HL-60/S4 treated with phorbol 12-myristate 13-acetate at 8.2 ng/mL for 4 days and 3 days (cell line): ENCODE results near the gene NSMF.
"Not testable (repeated sequence)": the region's sequence is repeated elsewhere in the genome, so short reads cannot be mapped to it uniquely, and the experiment has no call there.

Experiments
- in situ Hi-C: fragments of 300-500 bp; cut with MboI; formaldehyde crosslinking; loops from 2 replicates; pipeline ENCODE4 v1.15.0; 2022; ENCODE audit warnings: low sequenced_read_pairs

NSMF gene

DNA sequence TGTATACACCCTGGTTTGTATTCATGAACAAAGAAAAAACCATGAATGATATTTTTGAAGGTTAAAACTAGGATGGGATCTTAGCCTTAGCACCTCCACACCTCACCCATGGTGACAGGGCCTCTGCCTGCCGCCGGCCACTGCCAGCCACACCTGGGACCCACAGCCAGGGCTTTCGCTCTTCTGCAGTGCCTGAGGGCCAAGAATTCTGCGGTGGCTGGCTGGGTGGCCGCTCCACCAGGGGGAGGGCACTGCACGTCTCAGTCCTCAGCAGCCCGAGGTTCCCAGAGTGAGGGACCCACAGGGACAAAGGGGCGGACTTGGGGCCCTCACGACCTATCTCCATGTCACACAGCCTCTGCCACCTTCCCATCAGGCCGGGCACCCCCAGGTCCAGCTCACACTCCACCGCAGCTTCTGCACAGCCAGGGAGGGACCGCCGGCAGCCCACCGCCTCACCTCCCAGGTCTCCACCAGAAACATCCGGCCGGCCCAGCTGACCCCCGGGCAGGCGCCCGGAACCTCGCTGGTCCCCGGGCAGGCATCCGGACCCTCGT is 43.0 kb downstream of the NSMF start:
- in situ Hi-C loops: no loop called here

DNA sequence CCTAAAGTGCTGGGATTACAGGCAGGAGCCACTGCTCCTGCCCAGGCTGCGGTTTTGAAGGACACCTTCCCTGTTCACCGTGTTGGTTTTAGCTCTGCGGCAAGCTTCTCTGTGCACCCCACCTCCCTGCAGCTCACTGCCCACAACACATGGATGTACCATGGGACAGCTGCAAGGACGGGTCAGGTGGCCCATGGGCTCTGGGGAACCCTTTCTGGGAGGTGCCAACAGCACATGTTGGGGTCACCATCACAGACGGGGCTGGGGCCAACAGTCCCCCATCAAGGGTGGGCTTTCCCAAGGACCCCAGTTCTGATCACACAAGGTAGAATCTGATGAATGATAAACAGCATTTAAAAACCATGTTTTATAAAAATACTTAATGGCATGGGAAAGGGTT is 43.7 kb downstream of the NSMF start:
- in situ Hi-C loops: no loop called here

DNA sequence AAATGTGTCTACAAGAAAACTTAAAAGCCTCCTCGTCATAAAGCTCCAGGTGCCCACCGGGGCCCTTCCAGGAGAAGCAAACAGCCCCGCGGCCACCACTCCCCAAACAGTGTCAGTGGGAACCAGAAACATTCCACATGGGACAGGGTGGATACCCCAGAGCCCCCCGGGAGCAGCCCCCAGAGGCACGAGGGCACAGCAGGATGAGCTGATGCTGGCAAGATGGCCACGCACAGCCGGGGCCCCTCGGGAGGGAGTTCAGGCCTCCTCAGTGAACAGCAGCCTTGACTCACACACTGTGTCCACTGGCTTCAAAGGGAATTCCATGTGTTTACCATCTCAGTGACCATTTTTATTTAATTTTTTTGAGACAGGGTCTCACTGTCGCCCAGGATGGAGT is 46.7 kb downstream of the NSMF start:
- in situ Hi-C loops: no loop called here

DNA sequence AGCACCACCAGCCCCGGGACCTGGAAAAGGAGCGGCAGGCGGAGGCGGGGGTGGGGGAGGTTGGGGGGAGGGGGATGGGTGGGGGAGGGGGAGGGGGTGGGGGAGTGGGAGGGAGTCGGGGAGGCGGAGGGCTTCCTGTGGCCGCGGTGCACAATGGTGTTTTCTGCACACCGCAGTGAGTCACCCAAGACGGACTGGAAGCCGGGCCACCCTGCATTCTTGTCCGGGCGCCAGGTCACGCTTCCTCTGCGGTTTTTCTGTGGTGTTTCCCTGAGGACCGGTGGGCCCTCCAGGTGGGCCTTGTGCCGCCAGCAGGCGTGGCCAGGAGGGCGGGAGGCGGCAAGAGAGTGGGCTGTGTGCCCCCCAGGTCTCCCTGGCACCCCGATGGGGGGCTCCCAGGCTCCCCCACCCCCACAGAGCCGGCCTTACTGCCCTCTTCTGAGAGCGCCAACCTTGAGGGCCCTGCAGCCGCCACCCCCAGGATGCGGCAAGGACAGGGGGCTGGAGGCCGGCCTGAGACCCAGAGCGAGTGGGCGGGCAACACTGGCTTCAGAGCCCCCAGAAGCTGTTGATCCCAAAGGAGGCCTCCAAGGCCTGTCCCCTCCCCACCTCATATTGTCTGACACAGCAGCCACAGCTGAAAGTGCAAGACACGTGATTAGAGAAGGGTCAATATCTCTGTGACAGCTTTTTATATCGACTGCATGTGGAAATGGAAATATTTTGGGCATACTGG is 47.3 kb downstream of the NSMF start:
- in situ Hi-C loops: no loop called here

DNA sequence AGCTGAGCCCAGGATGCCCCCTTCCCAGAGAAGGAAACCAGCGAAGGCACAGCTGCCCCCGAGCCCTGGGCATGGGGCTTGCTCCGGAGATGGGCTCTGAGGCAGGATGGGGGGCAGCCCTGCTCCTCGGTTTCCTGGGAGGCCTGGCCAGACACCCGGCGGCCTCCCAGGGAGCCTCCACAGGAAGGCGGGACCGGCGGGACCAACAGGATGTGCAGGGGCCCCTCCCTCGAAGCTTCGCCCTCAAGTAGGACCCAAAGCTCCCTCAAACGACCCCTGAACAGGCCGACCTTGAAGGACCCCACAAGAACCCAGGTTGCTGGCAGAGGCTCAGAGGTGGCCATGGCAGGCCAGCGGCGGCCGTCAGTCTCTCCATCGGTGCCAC is 47.9 kb downstream of the NSMF start:
- in situ Hi-C loops: no loop called here

DNA sequence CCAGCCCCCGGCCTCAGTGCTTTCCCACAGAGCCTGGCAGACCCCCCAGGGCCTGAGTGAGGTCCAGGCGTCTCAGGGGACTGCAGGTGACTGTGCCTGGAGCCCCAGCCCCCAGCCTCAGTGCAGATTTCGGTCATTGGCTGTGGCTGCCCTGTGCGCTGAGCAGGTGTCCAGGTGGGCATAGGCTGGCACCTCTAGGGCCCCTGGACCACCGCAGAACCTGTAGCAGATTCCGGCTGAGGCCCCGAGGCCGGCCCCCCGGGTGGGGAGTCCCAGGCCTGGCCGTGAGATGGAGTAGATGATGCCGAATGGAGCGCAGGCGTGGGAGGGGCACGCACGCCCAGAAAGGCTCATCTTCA is 48.3 kb downstream of the NSMF start:
- in situ Hi-C loops: no loop called here

DNA sequence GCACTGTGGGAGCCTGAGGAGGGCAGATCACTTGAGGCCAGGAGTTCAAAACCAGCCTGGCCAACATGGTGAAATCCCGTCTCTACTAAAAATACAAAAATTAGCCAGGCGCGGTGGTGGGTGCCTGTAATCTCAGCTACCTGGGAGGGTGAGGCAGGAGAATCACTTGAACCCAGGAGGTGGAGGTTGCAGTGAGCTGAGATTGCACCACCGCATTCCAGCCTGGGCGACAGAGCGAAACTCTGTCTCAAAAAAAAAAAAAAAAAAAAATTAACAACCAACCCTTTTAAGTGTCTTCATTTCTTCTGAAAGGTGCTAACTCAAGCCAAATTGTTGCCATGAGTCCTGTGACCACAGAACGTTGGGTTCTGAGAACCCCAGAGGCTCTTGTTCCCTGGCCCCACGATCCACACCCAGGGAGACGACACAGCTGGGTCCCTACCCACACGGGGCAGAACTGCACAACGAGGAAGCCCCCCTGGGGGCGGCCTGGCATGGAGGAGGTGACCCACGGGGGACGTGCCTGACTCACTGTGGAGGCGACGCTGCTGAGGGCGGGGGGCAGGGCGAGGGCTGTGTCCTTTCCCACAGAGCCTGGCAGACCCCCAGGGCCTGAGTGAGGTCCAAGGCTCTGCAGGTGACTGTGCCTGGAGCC is 48.8 kb downstream of the NSMF start:
- in situ Hi-C loops: not testable (repeated sequence)

DNA sequence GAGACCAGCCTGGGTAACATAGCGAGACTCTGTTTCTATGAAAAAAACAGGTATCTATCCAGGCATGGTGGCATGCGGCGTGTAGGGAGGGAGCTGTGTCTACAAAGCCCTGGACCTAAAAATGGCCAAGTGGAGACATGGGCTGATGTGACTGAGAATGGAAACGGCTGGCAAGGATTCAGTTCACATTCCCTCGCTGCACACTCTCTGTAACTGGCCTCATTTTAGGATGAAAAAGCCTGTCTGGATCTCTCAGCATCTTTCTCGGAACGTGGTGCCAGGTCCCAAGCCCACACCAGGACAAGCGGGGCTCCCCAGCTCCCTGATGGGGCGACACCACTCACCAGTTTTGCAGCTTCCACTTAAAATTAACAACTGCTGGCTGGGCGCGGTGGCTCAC is 49.6 kb downstream of the NSMF start:
- in situ Hi-C loops: loop anchor here (10.0 kb wide), 1 partner anchor 115 kb away; no protein-coding TSS in a partner anchor

DNA sequence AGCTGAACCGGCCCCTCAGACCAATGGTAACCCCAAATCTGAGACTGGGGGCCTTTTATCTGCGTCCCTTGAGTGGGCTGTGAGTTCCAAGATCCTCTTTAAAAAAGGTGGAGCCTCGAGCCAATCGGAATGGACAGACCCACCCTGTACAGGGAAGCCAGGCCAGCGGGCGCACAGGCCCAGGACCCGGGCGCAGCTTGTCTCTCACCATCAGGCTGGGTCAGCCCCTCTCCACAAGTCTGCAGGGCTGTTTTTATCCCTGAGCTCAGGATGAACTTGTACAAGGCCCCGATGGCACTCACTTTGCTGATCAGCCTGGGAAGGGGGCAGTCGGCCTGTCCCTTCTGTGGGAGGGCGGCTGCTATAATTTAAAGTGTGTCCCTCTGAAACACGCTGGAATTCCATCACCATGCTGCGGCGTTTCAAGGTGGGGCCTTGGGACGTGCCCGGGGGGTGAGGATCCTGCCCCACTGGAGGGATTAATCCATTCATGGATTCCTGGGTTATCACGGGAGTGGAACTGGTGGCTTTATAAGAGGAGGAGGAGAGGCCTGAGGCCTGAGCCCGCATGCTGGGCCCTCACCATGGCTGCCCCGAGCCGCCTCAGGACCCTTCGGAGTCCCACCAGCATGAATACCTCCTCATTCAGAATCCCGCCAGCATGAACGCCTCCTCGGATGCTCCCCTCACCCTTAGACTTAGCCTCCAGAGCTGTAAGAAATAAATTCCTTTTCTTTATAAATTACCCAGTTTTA is 50.3 kb downstream of the NSMF start:
- in situ Hi-C loops: loop anchor here (10.0 kb wide), 1 partner anchor 114 kb away; no protein-coding TSS in a partner anchor

DNA sequence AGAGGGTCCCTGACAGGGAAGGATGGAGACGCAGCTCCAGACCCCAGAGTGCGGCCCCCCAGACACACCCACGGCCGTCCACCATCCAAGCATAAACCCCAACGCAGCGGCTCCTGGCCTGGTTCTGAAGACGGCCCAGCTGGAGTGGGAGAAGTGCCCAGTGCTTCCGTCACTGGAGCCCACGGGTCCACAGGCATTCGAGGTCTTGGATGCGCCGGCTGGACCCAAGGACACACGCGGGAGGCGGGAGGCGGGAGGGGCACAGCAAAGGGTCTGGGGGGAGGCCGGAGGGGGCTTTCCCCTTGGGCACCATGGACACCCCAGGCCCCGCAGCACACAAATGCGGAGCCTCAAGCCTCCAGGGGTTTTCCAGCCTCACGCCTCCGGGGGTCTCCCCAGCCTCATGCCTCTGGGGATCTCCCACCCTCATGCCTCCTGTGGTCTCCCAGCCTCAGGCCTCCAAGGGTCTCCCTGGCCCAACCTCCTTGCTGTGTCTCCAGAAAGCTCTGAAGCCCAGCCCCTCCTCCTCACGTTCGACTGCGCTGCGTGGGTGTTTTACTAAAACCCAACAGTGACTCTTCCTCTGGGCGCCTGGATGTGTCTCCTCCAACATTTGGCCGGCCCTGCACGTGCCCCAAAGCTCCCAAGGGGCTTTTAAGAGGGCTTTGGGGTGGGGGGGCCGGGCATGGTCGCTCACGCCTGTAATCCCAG is 51.4 kb downstream of the NSMF start:
- in situ Hi-C loops: loop anchor here (10.0 kb wide), 1 partner anchor 113 kb away; no protein-coding TSS in a partner anchor

DNA sequence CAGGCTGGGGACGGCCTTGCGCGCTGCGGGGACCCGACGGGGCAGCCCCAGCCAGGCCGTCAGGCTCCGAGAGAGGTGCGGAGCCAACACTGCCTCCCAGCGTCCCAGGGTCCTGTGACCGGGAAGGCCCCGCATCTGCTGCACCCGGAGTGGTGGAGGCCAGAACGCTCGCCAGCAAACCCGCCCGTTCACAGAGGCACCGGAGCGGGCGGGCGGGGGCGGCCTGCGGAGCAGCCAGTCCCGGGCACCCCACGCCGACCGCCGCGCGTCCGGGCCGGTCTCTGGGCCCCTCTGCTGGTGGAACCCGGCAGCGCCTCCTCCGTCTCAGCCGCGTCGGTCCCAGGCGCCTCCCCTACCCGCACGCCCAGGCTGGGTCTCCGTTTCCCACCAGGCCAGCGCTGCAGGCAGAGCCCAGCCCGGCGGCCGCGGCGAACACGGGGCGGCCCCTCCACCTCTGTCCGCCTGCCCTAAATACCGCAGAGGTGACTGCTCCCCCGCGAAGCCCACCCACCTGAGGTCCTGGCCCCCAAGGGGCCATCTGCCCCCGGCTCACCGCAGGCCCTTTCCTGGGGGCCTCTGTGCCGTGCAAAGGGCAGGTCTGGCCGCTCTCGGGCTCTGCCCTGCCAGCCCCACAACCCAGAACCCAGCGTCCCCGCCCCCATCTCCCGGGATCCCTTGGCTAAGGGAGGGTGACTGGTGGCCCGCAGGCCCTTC is 52.1 kb downstream of the NSMF start:
- in situ Hi-C loops: loop anchor here (10.0 kb wide), 1 partner anchor 112 kb away; no protein-coding TSS in a partner anchor

DNA sequence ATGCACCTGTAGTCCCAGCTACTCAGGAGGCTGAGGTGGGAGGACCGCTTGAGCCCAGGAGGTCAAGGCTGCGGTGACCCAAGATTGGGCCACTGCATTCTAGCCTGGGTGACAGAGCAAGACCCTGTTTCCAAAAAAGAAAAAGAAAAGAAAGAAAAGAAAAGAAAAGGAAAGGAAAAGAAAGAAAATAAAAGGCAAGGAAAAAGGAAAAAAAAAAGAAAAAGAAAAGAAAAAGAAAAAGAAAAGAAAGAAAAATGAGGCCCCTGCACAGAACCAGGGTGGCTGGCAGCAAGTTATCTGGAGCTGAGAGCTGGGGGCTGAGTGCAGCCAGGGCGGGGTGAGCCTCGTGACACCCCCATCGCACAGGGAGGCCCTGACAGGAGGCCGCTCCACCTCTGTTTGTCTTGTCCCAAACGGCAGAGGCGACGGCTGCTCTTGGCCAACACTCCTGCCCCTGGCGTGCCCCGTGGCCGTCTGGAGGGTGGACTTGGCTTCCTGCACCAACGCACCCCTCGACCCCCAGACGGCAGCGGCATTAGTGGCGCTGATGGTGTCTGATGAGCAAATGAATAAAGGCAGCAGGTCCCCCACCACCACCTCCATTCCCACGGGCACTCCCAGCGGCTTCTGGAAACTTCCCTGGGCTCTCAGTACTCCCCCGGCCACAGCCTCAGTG is 52.9 kb downstream of the NSMF start:
- in situ Hi-C loops: loop anchor here (10.0 kb wide), 1 partner anchor 111 kb away; no protein-coding TSS in a partner anchor

DNA sequence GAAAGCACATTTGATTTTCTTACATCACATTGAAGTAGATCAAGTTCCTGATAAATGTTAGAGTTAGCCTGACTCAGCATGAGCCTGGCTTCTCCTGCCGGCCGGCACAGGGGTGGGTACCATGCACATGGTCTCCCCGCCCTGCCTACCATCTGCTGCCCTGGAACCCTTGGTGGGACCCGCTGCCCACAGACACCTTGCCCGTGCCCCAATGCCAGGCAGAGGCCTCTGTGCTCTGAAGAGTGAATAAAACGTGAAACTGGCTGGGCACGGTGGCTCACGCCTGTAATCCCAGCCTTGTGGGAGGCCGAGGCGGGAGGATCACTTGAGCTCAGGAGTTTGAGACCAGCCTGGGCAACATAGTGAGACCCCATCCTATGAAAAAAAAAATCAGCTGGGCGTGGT is 53.5 kb downstream of the NSMF start:
- in situ Hi-C loops: loop anchor here (10.0 kb wide), 1 partner anchor 111 kb away; no protein-coding TSS in a partner anchor

DNA sequence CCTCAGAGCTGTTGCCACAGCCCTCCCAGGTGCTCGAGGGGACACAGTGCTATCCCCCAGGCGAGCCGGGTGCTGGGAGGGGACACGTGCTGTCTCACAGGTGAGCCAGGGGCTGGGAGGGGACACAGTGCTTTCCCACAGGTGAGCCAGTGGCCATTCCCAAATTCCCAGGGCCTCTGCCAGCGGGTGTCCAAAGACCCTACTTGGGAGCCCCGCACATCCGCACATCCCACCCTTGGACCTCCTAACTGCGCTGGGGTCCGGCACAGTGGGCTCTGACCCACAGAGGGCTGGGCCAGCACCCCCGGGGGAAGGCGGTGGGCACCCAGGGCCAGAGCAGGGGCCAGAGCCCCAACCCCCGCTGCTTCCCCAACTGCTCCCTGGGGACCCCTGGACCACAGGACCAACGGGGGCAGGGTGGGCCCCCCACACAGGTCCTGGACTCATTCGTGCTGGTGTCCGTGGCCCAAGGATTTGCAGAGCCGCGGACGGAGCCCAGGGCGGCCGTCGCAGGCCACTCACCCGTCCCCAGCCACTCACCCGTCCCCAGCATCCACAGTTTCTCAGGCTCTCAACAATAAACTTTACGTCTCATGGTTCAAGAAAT is 54.1 kb downstream of the NSMF start:
- in situ Hi-C loops: loop anchor here (10.0 kb wide), 1 partner anchor 110 kb away; no protein-coding TSS in a partner anchor

DNA sequence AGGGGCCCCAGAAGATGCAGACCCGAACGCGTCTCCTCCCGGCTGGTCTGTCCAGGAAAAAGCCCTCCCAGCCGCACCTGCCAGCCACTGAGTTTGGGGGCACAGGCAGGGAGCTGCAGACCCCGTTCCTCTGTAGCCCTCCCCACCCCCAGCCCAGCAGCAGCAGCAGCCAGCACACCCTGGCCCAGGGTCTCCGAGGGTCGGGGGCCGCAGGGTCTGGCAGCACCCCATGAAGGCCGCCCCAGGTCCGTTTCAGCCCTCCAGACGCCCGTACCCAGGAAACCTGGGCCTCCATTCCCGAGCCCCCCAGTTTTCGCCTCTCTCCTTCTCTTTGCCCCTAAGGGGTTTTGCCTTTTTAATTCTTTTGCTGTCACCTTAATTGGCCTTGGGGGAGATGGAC is 55.9 kb downstream of the NSMF start:
- in situ Hi-C loops: loop anchor here (10.0 kb wide), 1 partner anchor 108 kb away; no protein-coding TSS in a partner anchor

DNA sequence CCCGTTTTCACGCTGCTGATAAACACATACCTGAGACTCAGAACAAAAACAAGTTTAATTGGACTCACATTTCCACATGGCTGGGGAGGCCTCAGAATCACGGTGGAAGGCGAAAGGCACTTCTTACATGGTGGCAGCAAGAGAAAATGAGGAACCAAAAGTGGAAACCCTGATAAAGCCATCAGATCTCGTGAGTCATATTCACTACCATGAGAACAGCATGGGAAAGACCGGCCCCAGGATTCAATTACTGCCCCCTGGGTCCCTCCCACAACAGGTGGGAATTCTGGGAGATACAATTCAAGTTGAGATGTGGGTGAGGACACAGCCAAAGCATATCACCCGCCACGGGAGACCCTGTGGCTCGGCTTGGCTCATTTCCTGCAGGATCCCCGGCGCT is 56.4 kb downstream of the NSMF start:
- in situ Hi-C loops: loop anchor here (10.0 kb wide), 1 partner anchor 108 kb away; no protein-coding TSS in a partner anchor

DNA sequence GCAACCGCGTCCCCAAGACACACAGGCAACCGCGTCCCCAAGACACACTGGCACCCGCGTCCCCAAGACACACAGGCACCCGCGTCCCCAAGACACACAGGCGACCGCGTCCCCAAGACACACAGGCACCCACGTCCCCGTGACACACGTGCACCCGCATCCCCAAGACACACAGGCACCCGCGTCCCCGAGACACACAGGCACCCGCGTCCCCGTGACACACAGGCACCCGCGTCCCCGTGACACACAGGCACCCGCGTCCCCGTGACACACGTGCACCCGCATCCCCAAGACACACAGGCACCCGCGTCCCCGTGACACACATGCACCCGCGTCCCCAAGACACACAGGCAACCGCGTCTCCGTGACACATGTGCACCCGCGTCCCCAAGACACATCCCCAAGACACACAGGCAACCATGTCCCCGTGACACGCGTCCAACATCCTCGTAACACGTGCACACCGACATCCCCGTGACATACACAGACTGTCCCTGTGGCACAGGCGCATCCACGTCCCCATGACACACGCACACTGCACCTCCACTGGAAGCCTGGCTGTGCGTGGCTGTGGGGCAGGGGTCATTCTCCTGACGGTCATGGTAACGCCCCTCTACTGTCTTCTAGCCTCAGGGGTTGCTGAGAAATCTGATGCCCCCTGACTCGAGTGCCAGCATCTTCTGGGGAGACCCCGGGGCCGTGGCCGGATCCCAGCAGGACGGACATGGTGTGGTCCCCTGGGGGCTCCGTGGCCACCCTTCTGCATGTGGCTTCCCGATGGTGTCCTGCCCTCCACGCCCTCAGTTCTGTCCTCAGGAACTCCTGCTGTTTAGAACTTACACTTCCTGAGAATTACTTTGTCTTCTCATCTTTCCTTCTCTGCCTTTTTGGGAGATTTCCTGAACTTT is 60.3 kb downstream of the NSMF start:
- in situ Hi-C loops: no loop called here
